Activated naive CD4-positive, alpha-beta T cell treated with anti-CD3 and anti-CD28 coated beads, Interleukin-2, amount 50 U/mL, for 24 hours (primary cell): ENCODE data around the gene WDR91.
"Not testable (repeated sequence)": the region's sequence is repeated elsewhere in the genome, so short reads cannot be mapped to it uniquely, and the experiment has no call there.

Experiments
- H3K27ac Mint-ChIP-seq: one replicate; pipeline ENCODE4 v1.8.0; 2021; ENCODE audit warnings: mild to moderate bottlenecking, mixed read lengths
- H3K27me3 Mint-ChIP-seq: one replicate; pipeline ENCODE4 v1.8.0; 2021; ENCODE audit warnings: mixed read lengths
- H3K36me3 Mint-ChIP-seq: one replicate; pipeline ENCODE4 v1.8.0; 2021; ENCODE audit warnings: mixed read lengths
- H3K4me1 Mint-ChIP-seq: one replicate; pipeline ENCODE4 v1.8.0; 2021; ENCODE audit warnings: mixed read lengths
- H3K4me3 Mint-ChIP-seq: one replicate; pipeline ENCODE4 v1.8.0; 2021; ENCODE audit warnings: mild to moderate bottlenecking, mixed read lengths
- H3K9me3 Mint-ChIP-seq: one replicate; pipeline ENCODE4 v1.8.0; 2021; ENCODE audit warnings: mixed read lengths

Gene WDR91

DNA sequence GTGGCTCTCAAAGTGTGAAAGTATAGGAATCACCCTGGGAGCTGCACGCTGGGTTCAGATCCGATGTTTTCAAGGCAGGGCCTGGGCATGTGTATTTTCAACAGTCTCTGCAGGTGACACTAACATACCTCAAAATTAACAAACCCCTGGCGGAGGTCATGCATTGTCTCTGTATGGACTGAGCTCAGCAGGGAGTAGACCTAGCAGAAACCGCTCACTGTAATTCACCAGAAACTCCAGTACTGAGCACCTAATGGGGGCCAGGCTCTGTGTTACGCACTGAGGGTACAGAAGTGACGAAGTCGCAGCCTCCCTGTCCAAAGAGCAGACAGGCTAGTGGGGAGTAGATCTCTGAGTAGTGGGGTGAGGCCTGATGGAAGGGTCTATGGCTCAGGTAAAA, 27.9 kb upstream of the WDR91 start:
- Mint-ChIP-seq H3K9me3 (no peaks in the 10 kb centered on the region), H3K36me3 (no peaks in the 10 kb centered on the region), H3K4me3 (no peak overlapping the region), H3K27me3 (no peaks in the 10 kb centered on the region), H3K27ac (no peak overlapping the region), H3K4me1 (peaks cover 4% of the 10 kb centered on the region)

DNA sequence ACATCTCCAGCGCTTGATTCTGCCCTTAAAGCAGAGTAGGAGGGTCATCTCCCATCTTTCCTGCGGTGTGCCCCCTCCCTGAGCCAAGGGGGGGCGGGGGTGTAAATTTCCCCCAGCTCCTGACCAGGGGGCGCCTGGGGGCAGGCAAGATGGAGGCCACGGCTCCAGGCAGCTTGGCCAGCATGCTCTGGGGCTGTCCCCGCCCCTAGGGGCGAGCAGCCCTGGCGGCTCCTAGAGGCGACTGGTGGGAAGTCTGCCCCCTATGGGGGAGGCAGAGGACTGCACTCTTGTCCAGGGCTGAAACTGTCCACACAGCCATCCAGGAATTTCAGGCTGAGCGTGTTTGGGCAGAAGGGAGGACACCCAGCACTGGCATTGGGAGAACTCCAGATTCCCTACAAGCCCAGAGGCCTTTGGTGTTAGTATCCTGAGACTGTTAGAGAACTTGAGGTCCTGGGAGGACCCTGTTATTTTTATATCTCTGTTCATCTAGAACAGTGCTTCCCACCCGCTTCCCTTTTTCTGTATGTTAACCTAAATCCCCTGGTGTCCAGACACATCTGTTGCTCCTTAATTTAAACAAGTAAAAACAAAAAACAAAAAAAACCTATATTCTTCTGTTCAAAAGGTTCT, 26.9 kb upstream of the WDR91 start:
- Mint-ChIP-seq H3K27ac (no peak overlapping the region), H3K27me3 (no peaks in the 10 kb centered on the region), H3K9me3 (no peaks in the 10 kb centered on the region), H3K36me3 (no peaks in the 10 kb centered on the region), H3K4me1 (peaks cover 4% of the 10 kb centered on the region), H3K4me3 (no peak overlapping the region)

- Mint-ChIP-seq H3K27me3 (no peaks in the 10 kb centered on the region), H3K9me3 (no peaks in the 10 kb centered on the region), H3K36me3 (no peaks in the 10 kb centered on the region), H3K27ac (no peak overlapping the region), H3K4me1 (peaks cover 4% of the 10 kb centered on the region), H3K4me3 (no peak overlapping the region)
Measured at GRCh38 chr7:135236727-135237126, 25.4 kb upstream of the WDR91 start.

GRCh38 chr7:135235841-135236240, 24.5 kb upstream of the WDR91 start:
- H3K4me1 Mint-ChIP-seq = peaks cover 4% of the 10 kb centered on the region
- no peaks in the 10 kb centered on the region for H3K36me3 Mint-ChIP-seq
- H3K4me3 Mint-ChIP-seq = no peak overlapping the region
- no peak overlapping the region for H3K27ac Mint-ChIP-seq
- no peaks in the 10 kb centered on the region for H3K9me3 Mint-ChIP-seq
- no peaks in the 10 kb centered on the region for H3K27me3 Mint-ChIP-seq

DNA sequence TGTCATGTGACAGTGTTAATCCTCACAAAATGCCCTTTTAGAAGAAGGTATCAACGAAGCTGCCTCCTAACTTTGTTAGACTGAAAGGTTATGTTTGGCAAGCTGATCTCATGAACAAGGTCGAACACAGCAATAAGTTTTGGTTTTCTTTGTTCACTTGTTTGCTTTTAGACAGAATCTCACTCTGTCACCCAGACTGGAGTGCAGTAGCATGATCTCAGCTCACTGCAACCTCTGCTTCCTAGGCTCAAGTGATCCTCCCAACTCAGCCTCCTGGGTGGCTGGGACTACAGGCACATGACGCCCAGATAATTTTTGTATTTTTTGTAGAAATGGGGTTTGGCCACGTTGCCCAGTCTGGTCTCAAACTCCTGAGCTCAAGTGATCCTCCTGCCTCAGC, 23.4 kb upstream of the WDR91 start:
- Mint-ChIP-seq H3K4me1 (peaks cover 4% of the 10 kb centered on the region), H3K9me3 (no peaks in the 10 kb centered on the region), H3K27me3 (no peaks in the 10 kb centered on the region), H3K4me3 (no peak overlapping the region), H3K36me3 (no peaks in the 10 kb centered on the region), H3K27ac (no peak overlapping the region)

- H3K9me3 Mint-ChIP-seq, H3K36me3 Mint-ChIP-seq, H3K27me3 Mint-ChIP-seq, H3K4me1 Mint-ChIP-seq, H3K4me3 Mint-ChIP-seq, H3K27ac Mint-ChIP-seq: not testable (repeated sequence)
Measured at GRCh38 chr7:135234095-135234494, 22.8 kb upstream of the WDR91 start.

DNA sequence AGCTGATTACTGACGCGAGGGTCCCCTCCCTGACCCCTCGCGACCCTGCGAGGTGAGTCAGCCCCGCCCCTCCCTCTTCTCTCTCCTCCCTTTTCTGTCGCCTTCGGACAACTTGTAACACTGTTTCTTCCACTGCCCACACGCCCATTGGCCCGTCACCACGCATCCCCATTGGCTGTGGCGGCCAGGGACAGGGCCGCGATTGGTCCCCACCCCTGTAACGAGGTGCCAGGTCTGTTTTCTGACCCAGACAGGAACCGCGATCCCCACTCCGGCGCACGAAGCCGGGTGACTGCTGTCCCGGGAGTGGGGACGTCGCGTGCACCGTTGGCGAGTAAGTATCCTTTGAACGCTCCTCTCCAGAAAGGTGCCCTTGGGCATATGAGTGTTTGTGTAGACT, 22.2 kb upstream of the WDR91 start, which contains the start of gene STRA8:
STRA8 (plus strand) TSS at position 269 of the 400 bp plus-strand sequence. CDS start 6,687 bp downstream, outside the sequence.
- no peaks in the 10 kb centered on the region for H3K36me3 Mint-ChIP-seq
- H3K27me3 Mint-ChIP-seq = no peaks in the 10 kb centered on the region
- H3K4me1 Mint-ChIP-seq = peaks cover 4% of the 10 kb centered on the region
- H3K9me3 Mint-ChIP-seq = no peaks in the 10 kb centered on the region
- no peak within 1 kb of the TSS for H3K4me3 Mint-ChIP-seq
- H3K27ac Mint-ChIP-seq = no peak within 1 kb of the TSS

DNA sequence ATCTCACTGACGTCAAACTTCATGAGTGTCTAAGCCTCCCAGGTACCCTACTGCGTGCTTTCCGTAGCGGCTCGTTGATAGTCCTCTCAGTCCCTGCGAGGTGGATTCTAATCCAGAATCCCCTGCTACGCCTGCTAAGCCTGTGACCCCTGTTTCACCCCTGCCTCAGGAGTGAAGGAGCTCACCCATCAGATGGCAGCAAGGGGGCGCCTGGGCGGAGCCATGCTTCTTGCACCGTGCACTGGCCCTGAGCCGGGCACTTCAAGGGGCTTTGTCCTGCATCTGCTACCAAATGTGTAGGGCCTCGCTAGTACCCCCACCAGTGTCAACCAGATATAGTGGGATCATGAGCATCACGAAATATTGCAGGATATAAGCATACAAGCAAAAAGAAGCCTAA, 21.4 kb upstream of the WDR91 start:
- Mint-ChIP-seq H3K4me3 (no peak overlapping the region), H3K9me3 (no peaks in the 10 kb centered on the region), H3K36me3 (no peaks in the 10 kb centered on the region), H3K27me3 (no peaks in the 10 kb centered on the region), H3K4me1 (peaks cover 4% of the 10 kb centered on the region), H3K27ac (no peak overlapping the region)

DNA sequence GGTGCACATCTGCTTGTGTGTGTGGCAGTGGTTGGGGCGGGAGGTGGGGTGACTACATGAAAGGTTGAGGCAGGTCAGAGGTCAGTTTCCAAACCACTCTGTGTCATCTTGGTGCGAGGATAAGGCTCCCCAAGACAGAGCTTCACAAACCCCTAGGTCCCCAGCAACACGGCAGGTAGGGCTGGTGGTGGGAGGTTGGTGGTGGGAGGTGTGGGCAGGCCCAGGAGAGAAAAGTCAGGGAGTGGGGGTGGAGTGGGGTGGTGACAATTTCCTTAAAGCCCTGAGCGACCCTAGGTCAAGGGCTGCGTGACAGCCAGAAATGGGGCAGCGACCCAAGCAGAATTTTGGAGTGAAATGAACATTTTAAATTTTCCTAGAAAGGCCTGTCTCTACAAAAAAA, 20.8 kb upstream of the WDR91 start:
- Mint-ChIP-seq H3K4me3 (no peak overlapping the region), H3K4me1 (peaks cover 4% of the 10 kb centered on the region), H3K9me3 (no peaks in the 10 kb centered on the region), H3K27me3 (no peaks in the 10 kb centered on the region), H3K27ac (no peak overlapping the region), H3K36me3 (no peaks in the 10 kb centered on the region)

- Mint-ChIP-seq H3K9me3 (no peaks in the 10 kb centered on the region), H3K4me1 (peaks cover under 1% of the 10 kb centered on the region), H3K4me3 (no peak overlapping the region), H3K27ac (no peak overlapping the region), H3K27me3 (no peaks in the 10 kb centered on the region), H3K36me3 (no peaks in the 10 kb centered on the region)
Measured at GRCh38 chr7:135231686-135232085, 20.4 kb upstream of the WDR91 start.

DNA sequence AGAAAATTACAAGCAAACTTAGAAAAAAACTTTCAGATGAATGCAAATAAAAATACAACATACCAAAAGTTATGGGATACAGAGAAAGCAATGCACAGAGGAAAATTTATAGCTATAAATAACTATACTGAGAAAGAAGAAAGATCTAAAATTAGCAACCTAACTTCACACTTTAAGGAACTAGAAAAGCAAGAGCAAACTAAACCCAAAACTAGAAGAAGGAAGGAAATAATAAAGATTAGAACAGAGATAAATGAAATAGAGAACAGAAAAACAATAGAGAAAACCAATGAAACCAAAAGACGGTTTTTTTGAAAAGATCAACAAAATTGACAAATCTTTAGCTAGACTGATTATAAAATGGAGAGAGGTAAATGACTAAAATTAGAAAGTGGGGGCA, 12.7 kb upstream of the WDR91 start:
- H3K27me3 Mint-ChIP-seq = no peaks in the 10 kb centered on the region
- H3K9me3 Mint-ChIP-seq = peaks cover 4% of the 10 kb centered on the region
- H3K36me3 Mint-ChIP-seq = no peaks in the 10 kb centered on the region
- peaks cover 11% of the 10 kb centered on the region for H3K4me1 Mint-ChIP-seq
- no peak overlapping the region for H3K27ac Mint-ChIP-seq
- no peak overlapping the region for H3K4me3 Mint-ChIP-seq

GRCh38 chr7:135217645-135218509, 6.6 kb upstream of the WDR91 start:
- Mint-ChIP-seq H3K4me1 (no peaks in the 10 kb centered on the region), H3K4me3 (no peak overlapping the region), H3K27me3 (peaks cover 2% of the 10 kb centered on the region), H3K36me3 (no peaks in the 10 kb centered on the region), H3K9me3 (no peaks in the 10 kb centered on the region), H3K27ac (no peak overlapping the region)

- peaks cover 2% of the 10 kb centered on the region for H3K27me3 Mint-ChIP-seq
- peaks cover 6% of the 10 kb centered on the region for H3K4me1 Mint-ChIP-seq
- no peaks in the 10 kb centered on the region for H3K9me3 Mint-ChIP-seq
- H3K36me3 Mint-ChIP-seq = peaks cover 1% of the 10 kb centered on the region
- H3K27ac Mint-ChIP-seq = no peak overlapping the region
- H3K4me3 Mint-ChIP-seq = no peak overlapping the region
Measured at GRCh38 chr7:135215698-135216097, 4.4 kb upstream of the WDR91 start.

- Mint-ChIP-seq H3K27ac (no peak overlapping the region), H3K36me3 (peaks cover 1% of the 10 kb centered on the region), H3K4me3 (no peak overlapping the region), H3K27me3 (peaks cover 2% of the 10 kb centered on the region), H3K9me3 (no peaks in the 10 kb centered on the region), H3K4me1 (peaks cover 11% of the 10 kb centered on the region)
Measured at GRCh38 chr7:135215180-135215579, 3.9 kb upstream of the WDR91 start.

GRCh38 chr7:135213831-135214230, 2.5 kb upstream of the WDR91 start:
- Mint-ChIP-seq H3K4me1 (peaks cover 23% of the 10 kb centered on the region), H3K9me3 (no peaks in the 10 kb centered on the region), H3K27me3 (peaks cover 2% of the 10 kb centered on the region), H3K36me3 (peaks cover 1% of the 10 kb centered on the region), H3K4me3 (no peak overlapping the region), H3K27ac (no peak overlapping the region)

DNA sequence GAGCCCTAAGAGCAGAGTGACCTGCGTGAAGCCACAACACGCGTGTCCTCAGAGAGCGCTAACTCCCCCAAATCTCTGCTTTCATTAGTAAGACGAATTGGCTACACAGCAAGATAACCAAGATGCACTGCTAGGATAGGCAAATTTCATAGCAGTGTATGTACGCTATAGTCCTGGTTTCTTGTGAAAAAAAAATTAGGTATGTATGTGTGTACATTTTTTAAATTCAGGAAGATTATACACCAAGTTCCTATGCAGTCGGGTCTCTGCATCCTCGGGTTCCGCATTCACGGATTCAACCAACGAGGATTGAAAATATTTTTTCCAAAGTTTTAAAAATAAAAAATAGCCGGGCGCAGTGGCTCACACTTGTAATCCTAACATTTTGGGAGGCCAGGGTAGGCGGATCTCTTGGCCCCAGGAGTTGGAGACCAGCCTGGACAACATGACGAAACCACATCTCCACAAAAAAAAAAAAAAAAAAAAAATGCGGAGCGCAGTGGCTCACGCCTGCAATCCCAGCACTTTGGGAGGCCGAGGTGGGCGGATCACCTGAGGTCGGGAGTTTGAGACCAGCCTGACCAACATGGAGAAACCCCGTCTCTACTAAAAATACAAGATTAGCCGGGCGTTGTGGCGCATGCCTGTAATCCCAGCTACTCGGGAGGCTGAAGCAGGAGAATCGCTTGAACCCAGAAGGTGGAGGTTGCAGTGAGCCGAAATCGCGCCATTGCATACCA, 790 bp upstream of the WDR91 start:
- peak overlapping the region; percentile 97 for H3K4me3 Mint-ChIP-seq
- peaks cover 40% of the 10 kb centered on the region for H3K4me1 Mint-ChIP-seq
- not testable (repeated sequence) for H3K36me3 Mint-ChIP-seq, H3K27ac Mint-ChIP-seq, H3K9me3 Mint-ChIP-seq, H3K27me3 Mint-ChIP-seq
